GM12878 (cell line): ENCODE data around the gene CPEB3.

Source experiments
- CEBPB ChIP-seq, 2 experiments: fragments of 150-350 bp in 1 of 2; IDR thresholded peaks; 2 replicates each; pipeline ENCODE4 v1.6.1; 2012 to 2014; ENCODE audit warnings: low read depth in 2 of 2, low read length in 2 of 2, borderline replicate concordance in 1 of 2, inconsistent platforms in 1 of 2
- CTCF ChIP-seq, 3 experiments: IDR thresholded peaks in 2 of 3; conservative IDR thresholded peaks in 1 of 3; 2 replicates each; pipeline ENCODE4 v1.5.1; 2011; ENCODE audit warnings: low read depth in 3 of 3, low read length in 3 of 3, mild to moderate bottlenecking in 3 of 3, control low read depth in 2 of 3, moderate library complexity in 2 of 3, inconsistent platforms in 1 of 3, mixed read lengths in 1 of 3; ENCODE audit not compliant: control insufficient read depth in 2 of 3, insufficient read depth in 1 of 3; ENCODE audit errors: extremely low read depth in 1 of 3
- EZH2 ChIP-seq: IDR thresholded peaks from 2 replicates; pipeline ENCODE4 v1.6.1; 2012; ENCODE audit warnings: low read depth, mild to moderate bottlenecking, control low read depth, inconsistent platforms, low read length, borderline replicate concordance; ENCODE audit not compliant: control insufficient read depth
- HDGF ChIP-seq: fragments of 450-650 bp; IDR thresholded peaks from 2 replicates; pipeline ENCODE4 v1.6.1; 2016; ENCODE audit warnings: antibody characterized with exemption
- NR2C2 ChIP-seq: IDR thresholded peaks from 2 replicates; pipeline ENCODE4 v1.6.1; 2011; ENCODE audit warnings: borderline replicate concordance, low read depth; ENCODE audit not compliant: control insufficient read depth, insufficient read length

DNA sequence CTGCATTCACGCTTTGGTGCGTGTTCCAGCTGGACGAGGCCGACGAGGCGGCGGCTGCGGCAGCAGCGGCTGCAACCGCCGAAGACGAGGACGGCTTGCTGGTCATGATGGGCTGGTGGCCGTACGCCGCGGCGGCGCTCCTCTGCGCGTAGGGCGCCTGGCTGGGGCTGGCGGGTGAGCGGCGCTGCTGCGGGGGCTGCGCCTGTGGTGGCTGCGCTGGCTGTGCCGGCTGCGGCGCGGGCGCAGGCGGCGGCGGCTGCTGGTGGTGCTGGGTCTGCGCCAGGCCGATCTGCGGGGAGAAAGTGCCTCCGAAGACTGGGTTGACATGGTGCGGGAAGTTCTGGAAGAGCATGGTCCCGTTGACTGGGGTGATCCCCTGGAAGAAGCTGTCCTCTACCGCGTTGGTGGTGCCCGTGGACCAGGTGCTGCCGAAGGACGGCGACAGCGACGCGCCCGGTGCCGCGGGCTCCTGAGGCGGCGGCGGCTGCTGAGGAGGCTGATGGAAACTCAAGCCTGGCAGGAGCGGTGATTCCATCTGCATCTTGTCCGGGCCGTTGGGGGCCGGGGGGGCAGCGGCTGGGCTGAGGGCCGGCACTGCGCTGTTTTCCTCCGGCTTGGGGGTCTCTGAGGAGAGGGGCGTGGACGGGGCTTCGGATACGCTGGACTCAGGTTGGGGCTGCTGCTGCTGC lies 51.1 kb downstream of the CPEB3 start:
- no peak for TF ChIP-seq NR2C2
- no peak for TF ChIP-seq CEBPB (IDR thresholded peaks at IDR 0.05; ENCODE audit: borderline replicate concordance in 1 of 2, low read depth in 2 of 2, low read length in 2 of 2)
- no peak for TF ChIP-seq CTCF (IDR thresholded peaks at IDR 0.05 in 2 of 3, conservative IDR thresholded peaks at IDR 0.05 in 1 of 3; ENCODE audit: control insufficient read depth in 2 of 3, extremely low read depth in 1 of 3, insufficient read depth in 1 of 3, low read depth in 3 of 3, low read length in 3 of 3)
- no peak for TF ChIP-seq EZH2
- no peak for TF ChIP-seq HDGF
